HG03575 (cell line): ENCODE results near the gene NPL.

ENCODE experiments used
- ATAC-seq: cut with Tn5 transposase; IDR thresholded peaks from one replicate; pipeline ENCODE4 v1.9.1; 2021; ENCODE audit not compliant: unreplicated experiment, insufficient number of reproducible peaks, low FRiP score; ENCODE audit errors: extremely low read depth

NPL gene

DNA sequence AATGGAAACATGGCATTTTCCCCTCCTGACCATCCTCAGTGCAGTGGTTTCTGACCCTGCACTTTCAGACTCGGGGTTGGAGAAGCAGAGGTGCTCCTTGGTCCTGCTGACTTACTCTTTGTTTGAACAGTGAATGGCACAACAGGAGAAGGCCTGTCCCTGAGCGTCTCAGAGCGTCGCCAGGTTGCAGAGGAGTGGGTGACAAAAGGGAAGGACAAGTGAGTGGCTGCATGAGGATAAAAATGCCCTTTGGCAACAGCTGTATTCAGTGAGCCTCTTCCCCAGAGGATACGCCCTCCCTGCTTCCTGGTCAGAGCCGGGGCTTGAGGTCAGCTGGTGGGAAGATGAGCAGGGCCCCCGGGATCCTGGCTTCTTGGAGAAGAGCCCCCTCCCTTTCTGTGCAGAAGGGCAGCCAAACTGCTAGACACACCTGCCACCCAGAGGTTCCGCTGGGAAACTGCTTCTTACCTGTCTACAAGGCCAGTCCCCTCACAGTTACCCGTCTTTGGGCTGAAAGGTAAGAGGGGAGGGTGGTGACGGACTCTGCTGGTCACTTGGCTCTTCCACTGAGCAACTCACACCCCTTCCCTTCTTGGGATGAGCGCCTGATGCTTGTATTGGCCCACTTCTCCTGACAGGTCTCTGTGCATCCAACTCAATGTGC, 16.6 kb downstream of the NPL start:
- ATAC-seq = no peak

DNA sequence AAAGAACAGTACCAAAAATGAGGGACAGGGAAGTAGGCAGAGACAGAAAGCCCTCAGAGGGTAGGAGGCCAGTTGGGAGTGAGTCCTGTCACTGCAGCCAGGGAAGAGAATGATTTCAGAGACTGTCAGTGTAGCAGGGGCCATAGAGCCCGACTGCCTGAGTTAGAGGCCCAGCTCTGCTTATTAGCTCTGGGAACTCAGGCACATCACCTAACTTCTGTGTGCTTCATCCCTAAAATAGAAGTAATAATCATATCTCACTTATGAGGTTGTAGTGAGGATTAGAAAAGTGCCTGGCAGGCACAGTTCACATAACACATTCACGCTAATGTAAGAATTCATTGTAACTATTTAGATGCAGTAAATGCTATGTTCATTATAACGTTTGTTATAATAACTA, 18.3 kb downstream of the NPL start:
- ATAC-seq = no peak

DNA sequence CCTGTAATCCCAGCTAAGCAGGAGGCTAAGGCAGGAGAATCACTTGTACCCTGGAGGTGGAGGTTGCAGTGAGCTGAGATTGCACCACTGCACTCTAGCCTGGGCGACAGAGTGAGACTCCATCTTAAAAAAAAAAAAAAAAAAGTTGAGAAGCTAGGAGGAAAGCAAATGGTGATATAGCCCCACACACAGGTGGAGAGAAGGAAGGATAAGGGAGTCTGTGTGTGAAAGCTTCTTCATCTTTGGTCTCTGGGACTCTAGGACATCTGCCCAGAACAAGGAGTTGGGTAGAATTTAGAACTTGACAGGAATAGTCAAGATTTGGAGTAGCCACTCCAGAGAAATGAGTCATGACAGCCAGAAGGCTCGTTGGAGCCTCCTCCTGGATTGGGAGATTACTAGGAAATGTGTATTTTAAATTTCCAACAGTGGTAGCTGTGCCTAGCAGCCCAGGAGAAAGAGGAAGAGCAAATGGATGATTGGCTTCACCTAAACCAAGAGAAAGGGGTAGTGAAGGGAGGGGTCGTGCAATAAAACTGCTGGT, 19.9 kb downstream of the NPL start:
- no peak for ATAC-seq

DNA sequence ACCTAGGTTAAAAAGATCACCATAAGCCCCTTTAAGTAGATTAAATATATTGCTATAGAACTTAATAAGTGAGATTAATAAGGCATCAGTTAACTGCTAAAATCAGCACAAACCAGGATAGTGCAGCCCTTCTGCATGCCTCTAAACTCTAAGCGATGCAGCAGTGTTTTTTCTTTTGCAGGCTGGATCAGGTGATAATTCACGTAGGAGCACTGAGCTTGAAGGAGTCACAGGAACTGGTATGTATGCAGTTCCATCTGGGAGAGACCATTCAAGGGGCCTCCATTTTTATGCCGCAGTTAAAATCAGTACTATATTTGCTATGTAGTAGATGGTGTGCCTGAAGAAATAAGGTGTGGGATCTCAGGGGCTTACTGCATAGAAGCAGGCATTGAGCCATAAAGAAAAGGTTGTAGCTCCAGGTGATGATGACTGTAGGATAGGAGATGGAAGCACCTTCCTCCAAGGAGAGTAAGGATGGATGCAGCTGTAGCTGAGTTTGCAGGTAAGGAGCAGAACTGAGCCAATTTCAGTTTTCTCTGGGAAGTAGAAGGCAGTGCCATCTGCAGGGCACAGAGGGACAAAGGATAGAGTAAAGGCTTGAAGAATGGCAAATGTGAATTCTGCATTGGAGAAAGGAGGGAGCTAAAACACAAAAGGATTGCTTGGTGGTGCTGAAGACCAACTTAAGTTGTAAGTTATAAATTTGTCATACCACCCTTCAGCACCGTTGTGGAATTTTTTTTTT, 22.6 kb downstream of the NPL start:
- ATAC-seq = no peak

DNA sequence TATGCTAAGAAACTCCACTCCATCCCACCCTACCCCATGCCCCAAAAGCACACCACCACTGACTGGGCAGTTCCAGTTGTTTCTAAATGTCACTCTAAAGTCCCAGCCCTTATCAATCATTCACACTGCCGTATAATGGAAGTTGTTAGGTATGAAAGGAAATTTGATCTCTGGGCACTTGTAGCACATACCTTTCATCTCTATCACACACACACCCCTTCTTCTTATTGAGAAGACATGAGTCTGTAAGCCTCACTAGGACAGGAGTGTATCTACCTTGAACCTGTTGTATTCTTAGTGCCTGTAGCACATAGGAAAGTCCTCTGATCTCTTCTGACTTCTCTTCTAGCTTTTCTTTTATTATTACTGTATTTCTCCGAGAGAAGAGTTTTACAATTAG, 27.3 kb downstream of the NPL start:
- ATAC-seq = no peak

DNA sequence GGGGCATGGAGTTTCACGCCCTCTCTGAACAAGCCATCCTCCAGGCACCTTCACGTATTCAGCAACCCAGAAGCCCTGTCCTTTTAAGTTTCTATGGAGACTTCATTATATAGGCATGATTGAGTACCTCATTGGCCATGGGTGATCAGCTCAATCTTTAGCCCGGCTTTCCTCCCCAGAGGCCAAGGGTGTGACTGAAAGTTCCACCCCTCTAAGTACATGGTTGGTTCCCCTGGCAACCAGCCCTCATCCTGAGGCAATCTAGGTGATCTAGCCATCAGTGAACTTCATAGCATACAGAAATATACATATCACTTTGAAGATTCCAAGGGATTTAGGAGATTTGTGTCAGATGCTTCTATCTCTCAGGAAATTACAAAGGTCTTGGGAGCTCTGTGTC, 28.2 kb downstream of the NPL start:
- ATAC-seq = no peak

DNA sequence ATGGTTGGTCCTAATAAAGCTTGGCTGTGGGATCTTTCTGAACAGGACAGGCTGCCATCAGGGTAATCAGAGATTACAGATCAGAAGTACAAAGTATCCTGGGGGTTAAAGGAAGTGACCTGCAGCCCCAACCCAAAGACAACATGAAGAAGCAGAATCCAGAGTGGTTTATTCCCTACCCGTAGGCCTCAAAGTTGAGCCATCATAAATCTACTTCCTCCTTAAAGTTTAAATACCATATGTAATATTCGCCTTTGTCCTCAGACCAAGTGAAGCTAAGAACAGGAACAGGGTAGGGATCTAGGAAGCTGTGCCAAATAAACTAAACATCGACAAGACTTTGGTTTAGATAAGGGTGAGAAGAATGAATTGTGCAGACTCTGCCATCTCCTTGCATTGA, 33.6 kb downstream of the NPL start:
- ATAC-seq = no peak

DNA sequence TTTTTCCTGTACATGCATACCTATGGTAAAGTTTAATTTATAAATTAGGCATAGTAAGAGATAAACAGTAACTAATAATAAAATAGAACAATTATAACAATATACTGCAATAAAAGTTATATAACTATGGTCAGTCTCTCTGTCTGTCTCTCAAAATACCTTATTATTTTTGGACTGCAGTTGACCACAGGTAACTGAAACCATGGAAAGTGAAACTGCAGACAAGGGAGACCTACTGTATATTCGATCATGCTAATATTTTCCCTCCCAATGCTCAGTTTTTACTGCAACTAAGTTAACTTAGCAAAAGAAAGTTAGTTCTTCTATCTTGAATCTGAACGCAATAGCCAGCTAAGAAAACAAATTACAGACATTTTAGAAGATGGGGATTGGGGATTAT, 37.3 kb downstream of the NPL start:
- no peak for ATAC-seq

DNA sequence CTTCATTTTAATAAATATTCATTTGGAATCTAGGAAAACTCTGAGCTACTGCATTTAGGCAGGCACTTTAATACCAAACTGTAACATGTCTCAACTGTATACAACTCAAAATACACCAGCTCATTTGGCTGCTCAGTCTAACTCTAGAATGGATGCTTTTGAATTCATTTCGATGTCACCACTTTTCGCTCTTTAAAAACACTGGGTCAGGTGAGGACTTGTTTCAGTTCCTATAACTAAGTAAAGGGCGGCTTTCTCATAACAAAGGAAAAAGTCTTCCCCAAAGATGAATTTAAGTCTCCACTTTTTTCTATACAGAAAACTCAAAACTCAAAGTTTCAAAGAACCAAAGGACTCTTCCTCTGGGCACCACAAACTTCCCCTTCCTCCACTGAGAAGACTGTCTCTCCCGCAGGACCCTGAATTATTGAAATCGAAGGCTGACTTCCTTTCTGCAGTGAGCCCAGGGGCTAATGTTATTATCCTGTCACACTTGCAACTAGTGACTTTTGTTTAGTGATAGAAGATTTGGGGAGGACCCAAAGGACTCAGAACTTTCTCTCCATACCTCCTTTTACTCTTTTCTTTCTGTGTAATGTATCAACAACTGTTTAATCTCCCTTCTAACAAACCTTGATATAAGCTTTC, 39.8 kb downstream of the NPL start:
- no peak for ATAC-seq

DNA sequence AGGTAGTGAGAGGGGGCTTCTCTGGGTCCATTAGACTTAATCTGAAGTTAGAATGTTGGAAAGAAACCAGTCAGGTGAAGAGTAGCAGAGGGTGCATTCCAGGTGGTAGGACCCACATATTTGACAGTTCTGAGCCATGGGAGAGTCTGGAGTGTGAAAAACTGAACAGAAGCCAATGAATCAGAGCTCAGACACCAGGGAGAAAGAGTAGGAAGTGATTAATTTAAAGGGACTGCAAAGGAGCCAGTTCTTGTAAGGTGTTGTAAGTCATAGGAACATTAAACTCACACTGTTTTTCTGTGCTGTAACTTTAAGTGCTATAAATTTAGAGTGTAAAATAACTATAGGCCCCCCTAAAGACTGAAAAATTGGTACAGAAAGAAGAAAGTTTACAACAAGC, 43.7 kb downstream of the NPL start:
- no peak for ATAC-seq

DNA sequence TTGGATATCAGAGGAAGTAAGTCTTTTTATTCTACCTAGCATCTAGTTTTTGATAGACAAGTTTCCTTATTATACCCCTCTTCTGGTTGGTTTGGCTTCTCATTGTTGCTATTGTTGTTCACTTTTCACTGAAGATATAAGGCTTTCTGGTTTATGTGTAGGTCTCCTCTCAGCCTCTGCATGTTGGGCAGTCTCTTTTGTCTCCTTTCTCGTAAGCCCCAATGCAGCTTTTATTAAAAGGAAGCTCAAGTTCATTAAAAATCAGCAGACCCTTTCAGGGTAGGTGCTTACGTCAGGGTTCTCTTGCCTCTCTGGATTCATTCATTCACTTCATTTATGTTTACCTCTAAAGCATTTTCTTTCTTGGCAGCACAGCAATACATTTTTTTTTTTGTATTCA, 44.8 kb downstream of the NPL start:
- no peak for ATAC-seq

DNA sequence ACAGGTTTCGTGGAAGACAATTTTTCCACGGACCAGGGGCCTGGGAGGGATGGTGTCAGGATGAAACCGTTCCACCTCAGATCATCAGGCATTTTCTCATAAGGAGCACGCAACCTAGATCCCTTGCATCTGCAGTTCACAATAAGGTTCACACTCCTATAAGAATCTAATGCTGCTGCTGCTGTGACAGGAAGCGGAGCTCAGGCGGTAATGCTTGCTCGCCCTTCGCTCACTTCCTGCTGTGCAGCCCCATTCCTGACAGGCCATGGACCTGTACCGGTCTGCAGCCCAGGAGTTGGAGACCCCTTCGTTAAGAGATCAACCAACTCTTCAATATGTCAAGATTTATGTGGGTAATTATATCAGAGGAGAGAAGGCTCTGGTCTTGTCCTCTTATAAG, 46.2 kb downstream of the NPL start:
- no peak for ATAC-seq

DNA sequence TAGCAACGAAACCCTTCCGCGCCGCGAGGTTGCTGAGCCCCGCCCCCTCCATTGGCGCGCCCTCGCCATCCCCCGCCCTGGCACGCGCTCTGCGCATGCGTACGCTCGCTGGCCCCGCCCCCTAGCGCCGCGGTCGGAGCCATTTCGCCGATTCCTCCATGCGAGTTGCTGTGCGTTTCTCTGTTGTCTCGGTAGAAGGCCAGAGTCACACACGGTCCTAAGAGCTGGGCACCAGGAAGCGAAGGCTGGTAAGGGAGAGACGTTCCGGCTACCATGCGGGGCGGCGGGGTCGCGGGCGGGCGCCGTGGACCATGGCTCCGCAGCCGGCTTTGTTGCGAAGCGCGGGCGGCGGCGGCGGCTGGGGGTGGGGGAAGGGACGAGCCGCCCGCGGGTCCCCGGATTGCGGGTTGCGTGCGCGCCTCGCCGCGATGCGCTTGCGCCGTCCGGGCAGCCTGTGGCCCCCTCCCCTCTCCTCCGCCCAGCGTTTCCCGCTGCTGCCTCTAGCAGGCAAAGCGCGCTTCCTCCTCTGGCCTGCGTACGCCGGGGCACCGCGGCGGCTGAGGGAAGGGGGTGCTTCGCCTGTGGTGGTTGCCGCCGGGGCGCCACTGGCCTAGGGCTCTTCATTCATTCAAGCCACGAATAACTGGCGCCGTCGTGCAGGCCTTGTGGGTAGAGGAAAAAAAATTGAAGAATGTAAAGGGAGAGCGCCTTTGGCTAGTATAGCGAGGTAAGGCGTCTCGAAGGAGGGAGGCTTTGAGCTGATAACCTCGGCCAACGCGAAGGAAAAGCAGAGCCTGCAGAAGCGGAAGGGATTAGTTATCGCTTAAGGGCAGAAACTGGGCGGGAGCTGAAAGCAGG, 49.9 kb downstream of the NPL start, which contains the start of gene DHX9:
TSS of gene DHX9 (plus strand) at position 139 of the 858 bp plus-strand sequence. CDS start 3,220 bp downstream, outside the sequence.
- ATAC-seq = peak; percentile 31

DNA sequence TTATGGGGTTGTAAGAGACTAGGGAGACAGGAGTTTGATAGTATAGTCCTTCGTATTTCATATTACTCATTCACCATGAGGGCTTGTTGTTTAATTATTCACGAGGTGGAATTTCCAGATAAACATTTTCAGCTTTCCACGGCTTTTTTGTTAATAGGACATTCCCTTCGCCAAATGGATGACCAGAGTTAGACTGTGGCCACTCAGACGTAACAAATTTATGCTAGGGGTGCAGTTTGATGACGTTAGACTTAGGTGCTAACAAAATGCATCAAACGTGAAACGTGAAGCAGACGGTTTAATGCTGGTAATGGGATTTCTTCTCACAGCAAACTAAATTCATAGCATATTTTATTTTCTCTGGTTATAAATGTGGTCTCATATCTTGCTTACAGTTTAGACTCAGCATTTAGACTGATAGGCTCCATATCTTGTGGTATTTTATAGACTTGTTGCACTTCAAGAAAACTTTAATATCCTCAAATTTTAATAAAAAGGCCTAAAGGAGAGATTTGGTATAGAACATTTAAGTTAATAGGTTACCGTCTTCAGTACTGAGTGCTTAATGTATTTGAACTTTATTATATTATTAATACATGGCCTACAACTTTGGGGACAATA, 51.9 kb downstream of the NPL start:
- ATAC-seq = no peak

DNA sequence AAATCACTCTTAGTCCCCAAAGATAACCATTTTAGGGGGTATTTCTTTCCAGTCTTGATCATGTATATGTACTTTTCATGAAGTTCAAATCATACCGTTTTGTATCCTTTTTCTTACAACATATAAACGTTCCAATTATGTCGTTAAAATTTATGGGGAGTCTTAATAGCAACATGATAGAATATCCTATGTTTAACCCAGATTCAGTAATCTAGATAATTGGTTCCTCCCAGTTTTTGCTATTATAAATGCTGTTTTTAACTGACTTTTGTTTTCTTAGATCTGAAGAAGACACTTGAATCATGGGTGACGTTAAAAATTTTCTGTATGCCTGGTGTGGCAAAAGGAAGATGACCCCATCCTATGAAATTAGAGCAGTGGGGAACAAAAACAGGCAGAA, 52.7 kb downstream of the NPL start:
- no peak for ATAC-seq

DNA sequence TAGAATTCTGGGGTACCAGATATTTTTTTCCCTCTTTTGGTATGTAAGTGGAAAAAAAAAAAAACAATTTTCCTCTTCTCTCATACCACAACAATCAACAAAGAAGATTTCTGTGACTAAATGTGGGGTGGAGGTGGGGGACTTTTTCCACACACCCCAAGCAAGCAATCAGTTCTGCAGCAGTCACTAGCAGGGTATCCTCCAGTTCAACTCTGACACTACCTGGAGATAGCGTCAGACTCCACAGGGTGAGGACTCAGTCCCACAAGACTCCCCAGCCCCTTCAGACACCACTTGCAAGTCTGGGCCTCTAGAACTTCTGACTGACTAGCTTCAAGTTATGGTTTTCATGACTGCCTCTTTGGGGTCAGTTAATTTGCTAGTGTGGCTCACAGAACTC, 55.8 kb downstream of the NPL start:
- no peak for ATAC-seq

DNA sequence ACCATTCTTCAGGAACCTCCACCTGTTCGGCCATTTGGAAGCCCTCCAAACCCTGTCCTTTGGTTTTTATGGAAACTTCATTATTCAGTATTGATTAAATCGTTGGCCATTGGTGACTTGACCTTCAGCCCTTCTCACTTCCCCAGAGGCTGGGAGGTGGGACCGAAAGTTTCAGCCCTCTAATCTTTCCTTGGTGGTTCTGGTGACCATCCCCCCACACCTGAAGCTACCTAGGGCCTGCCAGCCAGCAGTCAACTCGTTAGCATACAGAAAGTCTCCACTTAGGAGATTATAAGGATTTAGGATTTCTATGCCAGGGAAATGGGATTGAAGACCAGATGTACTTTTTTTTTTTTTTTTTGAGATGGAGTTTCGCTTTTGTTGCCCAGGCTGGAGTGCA, 56.3 kb downstream of the NPL start:
- no peak for ATAC-seq

DNA sequence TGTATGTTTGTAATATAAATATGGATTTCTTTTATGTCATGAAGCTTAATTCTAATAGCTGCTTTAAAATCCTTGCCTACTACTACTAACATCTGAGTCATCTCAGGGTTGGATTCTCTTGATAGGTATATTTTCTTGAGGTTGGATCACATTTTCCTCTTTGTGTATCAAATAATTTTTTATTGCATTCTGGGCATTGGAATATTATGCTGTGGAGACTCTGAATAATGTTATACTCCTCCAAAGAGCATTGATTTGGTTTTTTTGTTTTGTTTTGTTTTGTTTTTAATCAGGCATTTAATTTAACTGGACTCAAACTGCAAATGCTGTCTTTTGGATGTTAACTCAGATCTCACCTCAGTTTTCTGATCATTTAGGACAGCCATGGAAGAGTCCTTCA, 57.5 kb downstream of the NPL start:
- ATAC-seq = no peak

DNA sequence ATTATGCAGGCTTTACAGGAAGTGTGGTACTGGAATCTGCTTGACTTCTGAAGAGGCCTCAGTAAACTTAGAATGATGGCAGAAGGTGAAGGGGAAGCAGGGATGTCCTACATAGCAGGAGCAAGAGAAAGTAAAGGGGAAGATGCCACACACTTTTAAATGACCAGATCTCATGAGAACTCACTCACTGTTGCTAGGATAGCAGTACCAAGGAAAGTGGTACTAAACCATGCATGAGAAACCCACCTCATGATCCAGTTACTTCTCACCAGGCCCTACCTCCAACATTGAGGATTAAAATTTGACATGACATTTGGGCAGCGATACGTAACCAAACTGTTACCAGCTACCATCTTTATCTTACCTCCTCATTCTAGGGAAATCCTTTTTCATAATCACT, 59.2 kb downstream of the NPL start:
- ATAC-seq = no peak
